HG03097 (cell line): ENCODE data around the gene TIGD4.

ENCODE experiments used
- ATAC-seq: cut with Tn5 transposase; IDR thresholded peaks from one replicate; pipeline ENCODE4 v1.9.1; 2021; ENCODE audit not compliant: unreplicated experiment, low FRiP score

TIGD4 gene

DNA sequence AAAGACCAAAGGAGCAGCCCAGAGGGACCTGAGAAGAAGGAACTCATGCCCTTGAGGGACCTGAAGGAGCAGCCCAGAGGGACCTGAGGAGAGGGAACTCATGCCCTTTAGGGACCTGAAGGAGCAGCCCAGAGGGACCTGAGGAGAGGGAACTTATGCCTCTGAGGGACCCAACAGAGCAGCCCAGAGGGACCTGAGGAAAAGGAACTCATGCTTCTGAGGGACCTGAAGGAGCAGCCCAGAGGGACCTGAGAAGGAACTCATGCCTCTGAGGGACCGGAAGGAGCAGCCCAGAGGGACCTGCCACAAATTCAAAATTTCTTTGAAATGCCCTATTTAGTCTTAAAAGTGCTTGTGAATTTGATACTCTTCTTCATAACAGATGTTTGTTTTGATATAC is 51.2 kb downstream of the TIGD4 start:
- no peak for ATAC-seq

DNA sequence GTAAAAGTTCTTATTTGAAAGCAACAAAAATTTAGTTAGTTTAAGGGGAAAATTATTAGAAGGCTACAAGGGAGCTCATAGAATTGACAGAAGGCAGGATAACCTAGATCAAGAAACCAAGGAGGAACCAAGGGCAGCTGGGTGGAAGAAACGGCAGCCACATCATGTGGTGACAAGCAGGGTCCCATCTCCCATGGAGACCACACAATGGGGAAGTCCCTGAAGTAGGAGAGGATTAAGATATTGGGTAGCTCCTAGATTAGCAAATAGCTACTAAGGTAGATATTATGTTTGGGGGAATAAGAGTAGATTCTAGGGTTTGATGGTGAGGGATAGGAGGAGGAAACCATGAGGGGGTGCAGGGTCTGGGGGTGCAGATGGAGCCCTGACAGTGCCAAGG is 51.7 kb downstream of the TIGD4 start:
- no peak for ATAC-seq

- ATAC-seq, result no peak
Observed at GRCh38 chr4:152724494-152724893, 55.0 kb downstream of the TIGD4 start.

GRCh38 chr4:152723236-152723635 is 56.3 kb downstream of the TIGD4 start:
- ATAC-seq, result no peak

GRCh38 chr4:152719801-152720556 is 59.6 kb downstream of the TIGD4 start:
- ATAC-seq, result no peak
